ENCODE measurements around the gene STAG1.
"Not testable (repeated sequence)": the region's sequence is repeated elsewhere in the genome, so short reads cannot be mapped to it uniquely, and the experiment has no call there.

The STAG1 gene

DNA sequence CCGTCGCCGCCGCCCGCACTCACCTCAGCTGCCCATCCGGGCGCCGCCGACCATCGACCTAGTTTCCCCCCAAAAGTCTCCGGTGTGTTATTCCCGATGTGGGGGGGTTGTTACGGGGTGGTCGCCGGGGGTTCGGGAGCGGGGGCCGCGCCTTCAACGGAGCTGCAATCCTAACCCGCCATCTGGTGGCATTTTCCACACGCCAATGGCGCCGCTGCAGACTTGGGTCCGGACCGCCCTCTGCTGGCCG, at the start of gene STAG1:
TSS of gene STAG1 (minus strand) at position 207 of the 250 bp plus-strand sequence. CDS start 121,480 bp downstream, outside the sequence.
- Mint-ChIP-seq H3K27me3 (ENCODE audit: low read depth, poor library complexity) (peaks cover 4% of the 10 kb centered on the region), H3K4me3 (peak within 1 kb of the TSS; percentile 90), H3K27ac (peak within 1 kb of the TSS; percentile 100), H3K4me1 (peaks cover 54% of the 10 kb centered on the region), H3K36me3 (ENCODE audit: low read depth) (peaks cover 7% of the 10 kb centered on the region), H3K9me3 (peaks cover 5% of the 10 kb centered on the region)
- TF ChIP-seq, protein P1, sequence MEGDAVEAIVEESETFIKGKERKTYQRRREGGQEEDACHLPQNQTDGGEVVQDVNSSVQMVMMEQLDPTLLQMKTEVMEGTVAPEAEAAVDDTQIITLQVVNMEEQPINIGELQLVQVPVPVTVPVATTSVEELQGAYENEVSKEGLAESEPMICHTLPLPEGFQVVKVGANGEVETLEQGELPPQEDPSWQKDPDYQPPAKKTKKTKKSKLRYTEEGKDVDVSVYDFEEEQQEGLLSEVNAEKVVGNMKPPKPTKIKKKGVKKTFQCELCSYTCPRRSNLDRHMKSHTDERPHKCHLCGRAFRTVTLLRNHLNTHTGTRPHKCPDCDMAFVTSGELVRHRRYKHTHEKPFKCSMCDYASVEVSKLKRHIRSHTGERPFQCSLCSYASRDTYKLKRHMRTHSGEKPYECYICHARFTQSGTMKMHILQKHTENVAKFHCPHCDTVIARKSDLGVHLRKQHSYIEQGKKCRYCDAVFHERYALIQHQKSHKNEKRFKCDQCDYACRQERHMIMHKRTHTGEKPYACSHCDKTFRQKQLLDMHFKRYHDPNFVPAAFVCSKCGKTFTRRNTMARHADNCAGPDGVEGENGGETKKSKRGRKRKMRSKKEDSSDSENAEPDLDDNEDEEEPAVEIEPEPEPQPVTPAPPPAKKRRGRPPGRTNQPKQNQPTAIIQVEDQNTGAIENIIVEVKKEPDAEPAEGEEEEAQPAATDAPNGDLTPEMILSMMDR (IDR thresholded peaks at IDR 0.05): peak; percentile 82
- no peak for DNase-seq

DNA sequence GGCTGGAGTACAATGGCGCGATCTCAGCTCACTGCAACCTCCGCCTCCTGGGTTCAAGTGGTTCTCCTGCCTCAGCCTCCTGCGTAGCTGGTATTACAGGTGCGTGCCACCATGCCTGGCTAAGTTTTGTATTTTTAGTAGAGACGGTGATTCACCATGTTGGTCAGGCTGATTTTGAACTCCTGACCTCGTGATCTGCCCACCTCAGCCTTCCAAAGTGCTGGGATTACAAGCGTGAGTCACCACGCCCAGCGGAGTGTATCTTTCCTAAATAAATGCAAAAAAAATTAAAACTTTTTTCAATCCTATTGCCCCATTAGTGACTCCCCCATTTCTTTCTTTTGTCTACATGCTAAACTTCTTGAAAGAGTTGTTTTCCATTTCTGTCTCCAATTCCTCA, 49.0 kb upstream of the STAG1 start:
- peaks cover 13% of the 10 kb centered on the region for H3K4me1 Mint-ChIP-seq
- H3K9me3 Mint-ChIP-seq; DNase-seq; H3K27me3 Mint-ChIP-seq (ENCODE audit: low read depth, poor library complexity); H3K36me3 Mint-ChIP-seq (ENCODE audit: low read depth); H3K4me3 Mint-ChIP-seq; H3K27ac Mint-ChIP-seq: not testable (repeated sequence)

DNA sequence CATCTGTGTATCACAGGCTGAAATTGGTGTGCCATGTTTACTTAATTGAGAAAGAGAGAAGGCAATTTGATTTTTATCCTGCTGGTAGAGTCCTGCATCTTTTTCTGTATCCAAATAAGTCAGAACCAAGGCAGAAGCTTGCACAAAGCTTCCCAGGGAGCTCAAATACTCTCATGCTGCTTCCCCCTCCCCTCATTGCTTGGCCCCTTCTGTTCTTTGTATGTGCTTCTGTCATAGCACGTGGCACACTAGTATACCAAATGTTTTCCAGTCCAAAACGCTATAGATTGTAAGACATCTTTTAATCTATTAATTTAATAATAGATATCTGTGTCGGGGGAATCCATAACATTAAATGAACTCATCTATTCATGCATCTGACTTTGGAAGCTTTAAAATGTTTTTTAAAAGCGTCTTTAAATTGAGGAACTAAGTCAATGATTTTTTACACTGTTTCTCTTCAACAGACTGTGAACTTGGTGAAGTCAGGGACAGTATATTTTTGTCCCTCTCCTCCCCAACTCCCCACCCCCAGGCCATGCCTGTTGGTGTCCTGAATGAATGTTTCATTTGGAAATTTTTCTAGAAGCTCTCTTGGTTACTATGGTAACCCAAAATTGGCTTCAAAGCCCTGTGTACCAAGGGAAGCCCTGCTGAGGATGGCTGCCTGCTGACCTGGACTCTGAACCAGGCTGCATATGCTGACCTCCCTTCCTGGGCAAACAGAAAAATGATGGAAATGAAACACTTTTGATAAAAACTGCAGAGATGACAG, 40.6 kb upstream of the STAG1 start:
- no peak overlapping the region for H3K27ac Mint-ChIP-seq
- TF ChIP-seq, protein P1 (IDR thresholded peaks at IDR 0.05): no peak
- H3K4me1 Mint-ChIP-seq: peaks cover 5% of the 10 kb centered on the region
- no peaks in the 10 kb centered on the region for H3K9me3 Mint-ChIP-seq
- no peak for DNase-seq
- no peak overlapping the region for H3K4me3 Mint-ChIP-seq
- H3K27me3 Mint-ChIP-seq (ENCODE audit: low read depth, poor library complexity): no peaks in the 10 kb centered on the region
- no peaks in the 10 kb centered on the region for H3K36me3 Mint-ChIP-seq (ENCODE audit: low read depth)

DNA sequence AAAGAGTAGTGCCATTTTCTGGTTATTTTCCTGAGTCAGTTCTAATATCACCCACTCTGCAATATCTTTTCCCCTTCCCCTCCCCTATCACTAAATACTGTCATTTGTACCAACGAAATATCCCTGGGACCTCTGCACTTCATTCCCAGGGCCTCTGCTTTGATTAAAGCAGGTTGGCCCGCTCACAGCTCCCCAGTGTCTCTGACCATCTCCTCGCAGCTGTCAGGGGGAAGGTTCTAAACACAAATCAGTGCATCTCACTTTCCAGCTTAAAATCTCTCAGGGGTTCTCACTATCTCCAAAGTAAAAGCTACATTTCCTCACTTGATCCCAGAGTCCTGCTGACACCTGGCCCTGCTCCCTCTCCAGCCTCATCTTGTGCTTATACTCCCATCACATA, 38.6 kb upstream of the STAG1 start:
- H3K27me3 Mint-ChIP-seq (ENCODE audit: low read depth, poor library complexity): no peaks in the 10 kb centered on the region
- H3K4me3 Mint-ChIP-seq: no peak overlapping the region
- no peaks in the 10 kb centered on the region for H3K36me3 Mint-ChIP-seq (ENCODE audit: low read depth)
- peaks cover 18% of the 10 kb centered on the region for H3K4me1 Mint-ChIP-seq
- DNase-seq: no peak
- TF ChIP-seq, protein P1 (IDR thresholded peaks at IDR 0.05): no peak
- H3K27ac Mint-ChIP-seq: no peak overlapping the region
- H3K9me3 Mint-ChIP-seq: no peaks in the 10 kb centered on the region

DNA sequence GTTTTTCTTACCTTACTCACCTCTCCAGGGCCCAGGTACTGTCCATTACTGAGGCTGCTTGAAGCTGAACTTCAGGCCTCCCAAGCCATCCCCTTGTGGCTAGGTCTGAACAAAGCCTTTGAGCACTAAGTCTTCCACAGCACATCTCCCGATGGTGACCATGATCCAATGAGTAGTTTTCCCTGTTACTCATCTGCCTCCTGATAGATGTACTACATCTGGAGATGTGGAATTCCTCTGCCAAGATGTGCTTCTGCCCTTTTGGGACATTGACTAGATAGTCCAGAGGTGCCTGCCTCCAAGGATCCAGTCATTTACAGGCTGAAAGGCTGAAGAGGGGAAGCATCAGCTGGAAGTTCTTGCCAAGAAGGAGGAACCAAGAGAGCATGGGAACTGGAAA, 37.8 kb upstream of the STAG1 start:
- H3K36me3 Mint-ChIP-seq (ENCODE audit: low read depth): no peaks in the 10 kb centered on the region
- H3K9me3 Mint-ChIP-seq: no peaks in the 10 kb centered on the region
- H3K4me1 Mint-ChIP-seq: peaks cover 25% of the 10 kb centered on the region
- TF ChIP-seq, protein P1 (IDR thresholded peaks at IDR 0.05): no peak
- DNase-seq: no peak
- no peaks in the 10 kb centered on the region for H3K27me3 Mint-ChIP-seq (ENCODE audit: low read depth, poor library complexity)
- no peak overlapping the region for H3K4me3 Mint-ChIP-seq
- no peak overlapping the region for H3K27ac Mint-ChIP-seq

DNA sequence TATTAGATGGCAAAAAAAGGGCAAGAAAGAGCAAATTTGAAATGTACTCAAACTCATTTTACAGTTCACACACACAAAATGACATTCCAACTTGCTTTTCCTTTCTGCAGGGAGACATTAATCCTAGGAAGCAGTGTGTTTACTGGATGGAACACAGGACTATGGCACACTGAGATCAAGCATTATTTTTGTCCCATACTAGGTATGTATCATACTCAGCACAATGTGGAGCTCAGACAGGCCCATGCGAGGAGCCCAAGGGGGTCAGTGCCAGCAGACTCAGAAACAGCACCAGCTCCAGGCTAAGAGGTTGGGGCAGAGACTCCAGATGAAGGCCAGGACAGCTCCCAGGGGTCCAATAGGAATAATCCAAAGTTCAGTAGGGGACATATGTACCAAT, 36.0 kb upstream of the STAG1 start:
- no peak for DNase-seq
- no peak overlapping the region for H3K27ac Mint-ChIP-seq
- TF ChIP-seq, protein P1 (IDR thresholded peaks at IDR 0.05): no peak
- peaks cover 25% of the 10 kb centered on the region for H3K4me1 Mint-ChIP-seq
- no peaks in the 10 kb centered on the region for H3K9me3 Mint-ChIP-seq
- no peaks in the 10 kb centered on the region for H3K27me3 Mint-ChIP-seq (ENCODE audit: low read depth, poor library complexity)
- H3K4me3 Mint-ChIP-seq: no peak overlapping the region
- no peaks in the 10 kb centered on the region for H3K36me3 Mint-ChIP-seq (ENCODE audit: low read depth)
